ENCODE results near the gene SUGP1. TPM values are rescaled to one million over a fixed set of nuclear protein-coding genes. Genes with fewer than 3 reads are reported as not detected.

SUGP1 gene
- total and polyA plus RNA-seq, 9 donors: 22.2 to 43.9 (median 37.5) TPM

- no peak for DNase-seq
- H3K27me3 ChIP-seq (ENCODE audit: control insufficient read depth, insufficient read depth, low read length): peaks cover 7% of the 10 kb centered on the region
- H3K9me3 ChIP-seq (replicated peaks; ENCODE audit: control insufficient read depth, low read depth, low read length): no peaks in the 10 kb centered on the region
- H3K27ac ChIP-seq (ENCODE audit: low read length): no peak overlapping the region
- peaks cover 10% of the 10 kb centered on the region for H3K4me1 ChIP-seq (ENCODE audit: control insufficient read depth, insufficient read depth, low read length)
- H3K4me3 ChIP-seq (ENCODE audit: low read length): no peak overlapping the region
- H3K36me3 ChIP-seq (ENCODE audit: control insufficient read depth, insufficient read depth, low read length): no peaks in the 10 kb centered on the region
- WGBS (ENCODE audit: insufficient coverage): 82% methylated on average over 9 of the region's 10 CpGs
These were observed 51.6 kb downstream of the SUGP1 start for GRCh38 chr19:19268453-19269385.

- Histone ChIP-seq H3K4me3 (ENCODE audit: low read length) (no peak overlapping the region), H3K9me3 (replicated peaks; ENCODE audit: control insufficient read depth, low read depth, low read length) (no peaks in the 10 kb centered on the region), H3K27ac (ENCODE audit: low read length) (no peak overlapping the region), H3K27me3 (ENCODE audit: control insufficient read depth, insufficient read depth, low read length) (peaks cover 18% of the 10 kb centered on the region), H3K4me1 (ENCODE audit: control insufficient read depth, insufficient read depth, low read length) (peaks cover 5% of the 10 kb centered on the region), H3K36me3 (ENCODE audit: control insufficient read depth, insufficient read depth, low read length) (no peaks in the 10 kb centered on the region)
- WGBS (ENCODE audit: insufficient coverage): no CpG with 5 or more reads among the region's 3 CpGs
- no peak for DNase-seq
These were observed 53.0 kb downstream of the SUGP1 start for GRCh38 chr19:19267305-19267704.

GRCh38 chr19:19263886-19264487 lies 56.3 kb downstream of the SUGP1 start:
- H3K36me3 ChIP-seq (ENCODE audit: control insufficient read depth, insufficient read depth, low read length): no peaks in the 10 kb centered on the region
- H3K27ac ChIP-seq (ENCODE audit: low read length): no peak overlapping the region
- H3K27me3 ChIP-seq (ENCODE audit: control insufficient read depth, insufficient read depth, low read length): peaks cover 37% of the 10 kb centered on the region
- H3K4me3 ChIP-seq (ENCODE audit: low read length): no peak overlapping the region
- H3K9me3 ChIP-seq (replicated peaks; ENCODE audit: control insufficient read depth, low read depth, low read length): no peaks in the 10 kb centered on the region
- DNase-seq: no peak
- peaks cover 10% of the 10 kb centered on the region for H3K4me1 ChIP-seq (ENCODE audit: control insufficient read depth, insufficient read depth, low read length)
- 67% methylated on average over 3 of the region's 7 CpGs for WGBS (ENCODE audit: insufficient coverage)

- WGBS (ENCODE audit: insufficient coverage): 1% methylated on average over 31 of the region's 31 CpGs
- Histone ChIP-seq H3K4me1 (ENCODE audit: control insufficient read depth, insufficient read depth, low read length) (peaks cover 10% of the 10 kb centered on the region), H3K27me3 (ENCODE audit: control insufficient read depth, insufficient read depth, low read length) (peaks cover 37% of the 10 kb centered on the region), H3K36me3 (ENCODE audit: control insufficient read depth, insufficient read depth, low read length) (no peaks in the 10 kb centered on the region), H3K27ac (ENCODE audit: low read length) (no peak overlapping the region), H3K4me3 (ENCODE audit: low read length) (no peak overlapping the region), H3K9me3 (replicated peaks; ENCODE audit: control insufficient read depth, low read depth, low read length) (no peaks in the 10 kb centered on the region)
- no peak for DNase-seq
These were observed 57.9 kb downstream of the SUGP1 start for GRCh38 chr19:19262190-19263057.

GRCh38 chr19:19261350-19262189 lies 58.7 kb downstream of the SUGP1 start:
- H3K27me3 ChIP-seq (ENCODE audit: control insufficient read depth, insufficient read depth, low read length): peaks cover 37% of the 10 kb centered on the region
- H3K9me3 ChIP-seq (replicated peaks; ENCODE audit: control insufficient read depth, low read depth, low read length): no peaks in the 10 kb centered on the region
- peak; percentile 64 for DNase-seq
- peak overlapping the region; percentile 10 for H3K4me3 ChIP-seq (ENCODE audit: low read length)
- H3K27ac ChIP-seq (ENCODE audit: low read length): no peak overlapping the region
- peaks cover 10% of the 10 kb centered on the region for H3K4me1 ChIP-seq (ENCODE audit: control insufficient read depth, insufficient read depth, low read length)
- under 1% methylated on average over 46 of the region's 52 CpGs for WGBS (ENCODE audit: insufficient coverage)
- no peaks in the 10 kb centered on the region for H3K36me3 ChIP-seq (ENCODE audit: control insufficient read depth, insufficient read depth, low read length)

GRCh38 chr19:19260417-19261214 lies 59.7 kb downstream of the SUGP1 start:
- H3K27ac ChIP-seq (ENCODE audit: low read length): no peak overlapping the region
- H3K9me3 ChIP-seq (replicated peaks; ENCODE audit: control insufficient read depth, low read depth, low read length): no peaks in the 10 kb centered on the region
- H3K36me3 ChIP-seq (ENCODE audit: control insufficient read depth, insufficient read depth, low read length): no peaks in the 10 kb centered on the region
- no peak for DNase-seq
- WGBS (ENCODE audit: insufficient coverage): 57% methylated on average over 34 of the region's 36 CpGs
- H3K4me3 ChIP-seq (ENCODE audit: low read length): no peak overlapping the region
- peaks cover 13% of the 10 kb centered on the region for H3K4me1 ChIP-seq (ENCODE audit: control insufficient read depth, insufficient read depth, low read length)
- H3K27me3 ChIP-seq (ENCODE audit: control insufficient read depth, insufficient read depth, low read length): peaks cover 40% of the 10 kb centered on the region

- H3K36me3 ChIP-seq (ENCODE audit: control insufficient read depth, insufficient read depth, low read length): no peaks in the 10 kb centered on the region
- peaks cover 13% of the 10 kb centered on the region for H3K4me1 ChIP-seq (ENCODE audit: control insufficient read depth, insufficient read depth, low read length)
- WGBS (ENCODE audit: insufficient coverage): 100% methylated on average over 1 of the region's 2 CpGs
- H3K4me3 ChIP-seq (ENCODE audit: low read length): no peak overlapping the region
- H3K9me3 ChIP-seq (replicated peaks; ENCODE audit: control insufficient read depth, low read depth, low read length): no peaks in the 10 kb centered on the region
- no peak for DNase-seq
- H3K27me3 ChIP-seq (ENCODE audit: control insufficient read depth, insufficient read depth, low read length): peaks cover 42% of the 10 kb centered on the region
- H3K27ac ChIP-seq (ENCODE audit: low read length): no peak overlapping the region
These were observed 60.6 kb downstream of the SUGP1 start for GRCh38 chr19:19259741-19260140.

- H3K27ac ChIP-seq (ENCODE audit: low read length): no peak overlapping the region
- H3K27me3 ChIP-seq (ENCODE audit: control insufficient read depth, insufficient read depth, low read length): peaks cover 39% of the 10 kb centered on the region
- 90% methylated on average over 37 of the region's 41 CpGs for WGBS (ENCODE audit: insufficient coverage)
- H3K4me3 ChIP-seq (ENCODE audit: low read length): no peak overlapping the region
- peaks cover 13% of the 10 kb centered on the region for H3K4me1 ChIP-seq (ENCODE audit: control insufficient read depth, insufficient read depth, low read length)
- H3K9me3 ChIP-seq (replicated peaks; ENCODE audit: control insufficient read depth, low read depth, low read length): no peaks in the 10 kb centered on the region
- DNase-seq: no peak
- H3K36me3 ChIP-seq (ENCODE audit: control insufficient read depth, insufficient read depth, low read length): no peaks in the 10 kb centered on the region
These were observed 61.5 kb downstream of the SUGP1 start for GRCh38 chr19:19258589-19259338.

Data from muscle of leg (tissue), 11 donors.